Subcutaneous abdominal adipose tissue (tissue), 5 donors: ENCODE data around the gene ISOC2.

ENCODE experiments used
- H3K27ac ChIP-seq: one replicate; pipeline ENCODE4 v1.7.0; 2013; ENCODE audit warnings: low read depth, mild to moderate bottlenecking, inconsistent platforms, low read length, moderate library complexity
- H3K27me3 ChIP-seq, 5 donors: one replicate each; pipeline ENCODE4 v1.7.0; 2013; ENCODE audit warnings: low read length in 5 of 5, inconsistent platforms in 1 of 5; ENCODE audit not compliant: control insufficient read depth in 5 of 5, insufficient read depth in 4 of 5
- H3K36me3 ChIP-seq, 5 donors: one replicate each; pipeline ENCODE4 v1.7.0; 2013; ENCODE audit warnings: low read length in 5 of 5; ENCODE audit not compliant: control insufficient read depth in 5 of 5, insufficient read depth in 5 of 5
- H3K4me1 ChIP-seq, 5 donors: one replicate each; pipeline ENCODE4 v1.7.0; 2013; ENCODE audit warnings: low read length in 5 of 5, mild to moderate bottlenecking in 3 of 5, moderate library complexity in 1 of 5; ENCODE audit not compliant: control insufficient read depth in 5 of 5, insufficient read depth in 5 of 5
- H3K4me3 ChIP-seq, 5 donors: one replicate each; pipeline ENCODE4 v1.7.0; 2013; ENCODE audit warnings: low read length in 5 of 5, low read depth in 1 of 5
- H3K9ac ChIP-seq, 5 donors: one replicate each; pipeline ENCODE4 v1.7.0; 2013; ENCODE audit warnings: low read length in 5 of 5, mild to moderate bottlenecking in 4 of 5, moderate library complexity in 3 of 5
- H3K9me3 ChIP-seq, 5 donors: one replicate each; pipeline ENCODE4 v1.7.0; 2013; ENCODE audit warnings: low read length in 5 of 5; ENCODE audit not compliant: control insufficient read depth in 5 of 5
- donor health status: healthy.
- donor health status: healthy.
- donor health status: healthy.
- donor health status: healthy.
- donor health status: healthy.

ISOC2 gene

DNA sequence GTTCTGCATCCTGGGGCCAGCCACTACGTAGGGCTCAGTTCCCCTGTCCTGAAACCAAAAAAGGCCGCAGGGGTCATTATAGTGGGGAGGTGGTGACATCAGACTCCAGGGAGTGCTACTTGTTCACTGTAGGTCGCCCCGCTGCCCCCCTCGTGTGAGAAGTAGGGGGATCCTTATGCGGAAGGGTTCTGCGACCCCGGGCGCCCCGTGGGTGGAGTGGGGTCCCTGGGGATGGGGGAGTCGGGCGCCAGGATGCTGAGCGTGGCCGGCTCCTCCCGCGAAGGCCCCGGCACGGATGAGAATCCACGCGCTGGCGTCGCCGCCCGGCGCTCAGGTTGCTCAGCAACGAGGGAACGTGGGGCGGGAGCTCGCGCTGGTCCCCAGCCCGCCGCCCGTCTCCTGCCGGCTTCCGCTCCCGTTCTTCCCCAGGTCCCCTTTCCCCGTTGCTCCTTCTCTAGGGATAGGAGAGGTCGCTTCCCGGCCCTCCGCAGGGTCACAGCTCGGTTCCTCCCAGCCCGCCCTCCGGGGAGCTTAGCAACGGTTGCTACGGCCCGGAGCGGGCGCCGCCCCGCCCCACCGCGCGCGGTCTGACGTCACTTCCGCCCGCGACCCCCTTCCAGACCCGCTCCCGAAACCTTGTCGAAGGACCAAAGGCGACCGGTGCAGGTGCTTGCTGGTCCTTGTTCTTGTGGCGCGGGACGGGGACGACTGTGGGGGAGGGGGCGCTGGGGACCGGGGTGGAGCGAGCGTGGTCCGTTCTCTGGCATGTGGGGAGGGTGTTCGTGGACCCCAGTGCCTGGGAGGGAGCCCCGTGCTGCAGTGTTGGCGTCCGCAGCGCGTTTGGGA, 23.4 kb upstream of the ISOC2 start, which contains the start of gene NAT14:
NAT14 (plus strand) TSS at position 596 of the 846 bp plus-strand sequence. CDS start 521 bp downstream, outside the sequence.
- H3K4me3 ChIP-seq: peak within 1 kb of the TSS in 4 of 5 donors; percentile 47 to 64 (median 55)
- peaks cover 0 to 32% (median 25%) of the 10 kb centered on the region in 5 donors for H3K27me3 ChIP-seq
- H3K27ac ChIP-seq: peak within 1 kb of the TSS; percentile 74
- H3K9me3 ChIP-seq: no peaks in the 10 kb centered on the region
- H3K4me1 ChIP-seq: peaks cover 5 to 51% (median 48%) of the 10 kb centered on the region in 5 donors
- peak within 1 kb of the TSS in 3 of 5 donors; percentile 57 to 68 (median 58) for H3K9ac ChIP-seq
- peaks cover 0 to 29% (median 14%) of the 10 kb centered on the region in 5 donors for H3K36me3 ChIP-seq

DNA sequence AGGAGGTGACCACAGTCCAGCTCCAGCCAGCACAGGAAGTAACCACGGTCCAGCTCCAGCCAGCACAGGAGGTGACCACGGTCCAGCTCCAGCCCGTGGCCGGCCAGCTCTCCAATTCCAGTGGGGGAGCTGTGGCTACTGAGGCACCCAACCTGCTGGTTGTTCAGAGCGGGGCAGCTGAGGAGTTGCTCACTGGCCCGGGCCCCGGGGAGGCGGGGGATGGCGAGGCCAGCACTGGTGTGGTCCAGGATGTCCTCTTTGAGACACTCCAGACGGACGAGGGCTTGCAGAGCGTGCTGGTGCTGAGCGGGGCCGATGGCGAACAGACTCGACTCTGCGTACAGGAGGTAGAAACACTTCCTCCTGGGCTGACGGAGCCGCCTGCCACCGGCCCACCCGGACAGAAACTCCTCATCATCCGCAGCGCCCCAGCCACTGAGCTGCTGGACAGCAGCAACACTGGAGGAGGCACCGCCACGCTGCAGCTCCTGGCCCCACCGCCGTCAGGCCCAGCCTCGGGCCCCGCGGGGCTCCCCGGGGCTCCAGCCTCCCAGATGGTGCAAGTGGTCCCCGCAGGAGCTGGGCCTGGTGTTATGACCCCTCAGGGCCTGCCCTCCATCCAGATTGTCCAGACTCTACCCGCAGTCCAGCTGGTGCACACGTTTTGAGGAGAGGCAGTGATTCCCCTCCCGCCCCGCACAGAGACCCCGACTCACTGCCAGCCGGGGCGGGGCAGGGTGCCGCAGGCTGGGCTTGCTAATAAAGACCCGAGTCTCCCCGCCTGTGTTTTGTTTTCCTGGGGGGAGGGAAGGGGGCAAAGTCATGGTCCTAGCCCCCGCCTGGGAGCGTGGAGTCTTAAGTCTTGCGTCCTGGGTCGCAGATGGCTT, 22.5 kb upstream of the ISOC2 start:
- Histone ChIP-seq H3K36me3 (peaks cover 0 to 29% (median 14%) of the 10 kb centered on the region in 5 donors), H3K9me3 (no peaks in the 10 kb centered on the region), H3K4me3 (peak overlapping the region in 2 of 5 donors; percentile 62 to 64), H3K9ac (peak overlapping the region in 2 of 5 donors; percentile 35 to 68), H3K4me1 (peaks cover 5 to 47% (median 42%) of the 10 kb centered on the region in 5 donors), H3K27me3 (peaks cover 0 to 27% (median 19%) of the 10 kb centered on the region in 5 donors), H3K27ac (peak overlapping the region; percentile 74)

- Histone ChIP-seq H3K9ac (no peak overlapping the region), H3K36me3 (peaks cover 0 to 29% (median 14%) of the 10 kb centered on the region in 5 donors), H3K4me1 (peaks cover 5 to 50% (median 43%) of the 10 kb centered on the region in 5 donors), H3K27me3 (peaks cover 0 to 25% (median 18%) of the 10 kb centered on the region in 5 donors), H3K4me3 (no peak overlapping the region), H3K27ac (no peak overlapping the region), H3K9me3 (no peaks in the 10 kb centered on the region)
Measured at GRCh38 chr19:55482967-55483705, 21.7 kb upstream of the ISOC2 start.

GRCh38 chr19:55482156-55482961, 20.9 kb upstream of the ISOC2 start:
- Histone ChIP-seq H3K27me3 (peaks cover 0 to 19% (median 16%) of the 10 kb centered on the region in 5 donors), H3K36me3 (peaks cover 0 to 29% (median 14%) of the 10 kb centered on the region in 5 donors), H3K27ac (no peak overlapping the region), H3K9ac (no peak overlapping the region), H3K4me1 (peaks cover 5 to 51% (median 44%) of the 10 kb centered on the region in 5 donors), H3K4me3 (no peak overlapping the region), H3K9me3 (no peaks in the 10 kb centered on the region)

DNA sequence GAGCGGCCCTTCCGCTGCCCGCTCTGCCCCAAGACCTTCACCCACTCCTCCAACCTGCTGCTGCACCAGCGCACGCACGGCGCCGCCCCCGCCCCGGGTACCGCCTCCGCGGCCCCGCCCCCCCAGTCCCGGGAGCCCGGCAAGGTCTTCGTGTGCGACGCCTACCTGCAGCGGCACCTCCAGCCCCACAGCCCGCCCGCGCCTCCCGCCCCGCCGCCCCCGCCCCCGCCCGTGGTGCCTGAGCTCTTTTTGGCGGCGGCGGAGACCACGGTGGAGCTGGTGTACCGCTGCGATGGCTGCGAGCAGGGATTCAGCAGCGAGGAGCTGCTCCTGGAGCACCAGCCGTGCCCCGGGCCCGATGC, 20.3 kb upstream of the ISOC2 start:
- Histone ChIP-seq H3K4me1 (peaks cover under 1 to 51% (median 42%) of the 10 kb centered on the region in 5 donors), H3K27me3 (peaks cover 0 to 14% (median 13%) of the 10 kb centered on the region in 5 donors), H3K4me3 (no peak overlapping the region)

DNA sequence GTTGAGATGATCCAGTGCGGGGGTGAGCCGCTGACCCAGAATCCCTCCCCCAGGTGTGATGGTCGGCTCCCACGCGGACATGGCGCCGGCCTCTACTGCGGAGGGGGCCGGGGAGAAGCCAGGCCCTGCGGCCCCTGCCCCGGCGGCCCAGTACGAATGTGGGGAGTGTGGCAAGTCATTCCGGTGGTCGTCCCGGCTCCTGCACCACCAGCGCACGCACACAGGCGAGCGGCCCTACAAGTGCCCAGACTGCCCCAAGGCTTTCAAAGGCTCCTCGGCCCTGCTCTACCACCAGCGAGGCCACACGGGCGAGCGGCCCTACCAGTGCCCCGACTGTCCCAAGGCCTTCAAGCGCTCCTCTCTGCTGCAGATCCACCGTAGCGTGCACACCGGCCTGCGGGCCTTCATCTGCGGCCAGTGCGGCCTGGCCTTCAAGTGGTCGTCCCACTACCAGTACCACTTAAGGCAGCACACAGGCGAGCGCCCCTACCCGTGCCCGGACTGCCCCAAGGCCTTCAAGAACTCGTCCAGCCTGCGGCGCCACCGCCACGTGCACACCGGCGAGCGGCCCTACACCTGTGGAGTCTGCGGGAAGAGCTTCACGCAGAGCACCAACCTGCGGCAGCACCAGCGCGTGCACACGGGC, 19.8 kb upstream of the ISOC2 start:
- peaks cover 0 to 46% (median 38%) of the 10 kb centered on the region in 5 donors for H3K4me1 ChIP-seq
- no peak overlapping the region for H3K4me3 ChIP-seq
- H3K36me3 ChIP-seq: peaks cover 0 to 29% (median 14%) of the 10 kb centered on the region in 5 donors
- no peak overlapping the region for H3K27ac ChIP-seq
- no peak overlapping the region for H3K9ac ChIP-seq
- H3K27me3 ChIP-seq: peaks cover 0 to 14% (median 11%) of the 10 kb centered on the region in 5 donors
- H3K9me3 ChIP-seq: no peaks in the 10 kb centered on the region

More for the DNA sequence above, 20.3 kb upstream of the ISOC2 start:
- H3K9ac ChIP-seq: no peak overlapping the region
- peaks cover 0 to 29% (median 14%) of the 10 kb centered on the region in 5 donors for H3K36me3 ChIP-seq
- no peak overlapping the region for H3K27ac ChIP-seq
- H3K9me3 ChIP-seq: no peaks in the 10 kb centered on the region

- peaks cover 0 to 36% (median 30%) of the 10 kb centered on the region in 5 donors for H3K4me1 ChIP-seq
- H3K9ac ChIP-seq: no peak overlapping the region
- H3K36me3 ChIP-seq: peaks cover 0 to 29% (median 14%) of the 10 kb centered on the region in 5 donors
- no peak overlapping the region for H3K27ac ChIP-seq
- no peak overlapping the region for H3K4me3 ChIP-seq
- no peaks in the 10 kb centered on the region for H3K9me3 ChIP-seq
- H3K27me3 ChIP-seq: peaks cover 0 to 6% (median 0%) of the 10 kb centered on the region in 5 donors
Measured at GRCh38 chr19:55479451-55480230, 18.2 kb upstream of the ISOC2 start.

GRCh38 chr19:55479045-55479444, 17.6 kb upstream of the ISOC2 start:
- Histone ChIP-seq H3K27ac (no peak overlapping the region), H3K9me3 (no peaks in the 10 kb centered on the region), H3K27me3 (no peaks in the 10 kb centered on the region), H3K4me3 (no peak overlapping the region), H3K36me3 (peaks cover 0 to 29% (median 14%) of the 10 kb centered on the region in 5 donors), H3K4me1 (peaks cover 0 to 30% (median 24%) of the 10 kb centered on the region in 5 donors), H3K9ac (no peak overlapping the region)
